ENCODE results near the gene ADARB2.

GRCh38 chr10:1687190-1687589, 50.1 kb downstream of the ADARB2 start:
- no peak for TF ChIP-seq CTCF (IDR thresholded peaks at IDR 0.05; ENCODE audit: low read depth, low read length, poor library complexity, severe bottlenecking)
- TF ChIP-seq EZH2phosphoT487 (IDR thresholded peaks at IDR 0.05; ENCODE audit: borderline replicate concordance, low read length) = no peak

All from DOHH2 (cell line).